D721Med (cell line): ENCODE data around the gene INPP5A.

Source experiments
- DNase-seq: peaks from one replicate; pipeline ENCODE4 v3.0.0; 2011; ENCODE audit warnings: low spot score; ENCODE audit not compliant: insufficient read length
- FAIRE-seq: peaks from 2 replicates; lab custom pipeline; 2011; peaks lifted over from hg19 to GRCh38; lab: Jason Lieb, UNC
- CTCF ChIP-seq: IDR thresholded peaks from 2 replicates; pipeline ENCODE4 v1.5.1; 2012; ENCODE audit warnings: mild to moderate bottlenecking, control low read depth; ENCODE audit not compliant: insufficient read depth; ENCODE audit errors: missing control alignments

Gene INPP5A

GRCh38 chr10:132651511-132652029 is 114.0 kb downstream of the INPP5A start:
- FAIRE-seq: no peak
- DNase-seq: no peak
- no peak for TF ChIP-seq CTCF

DNA sequence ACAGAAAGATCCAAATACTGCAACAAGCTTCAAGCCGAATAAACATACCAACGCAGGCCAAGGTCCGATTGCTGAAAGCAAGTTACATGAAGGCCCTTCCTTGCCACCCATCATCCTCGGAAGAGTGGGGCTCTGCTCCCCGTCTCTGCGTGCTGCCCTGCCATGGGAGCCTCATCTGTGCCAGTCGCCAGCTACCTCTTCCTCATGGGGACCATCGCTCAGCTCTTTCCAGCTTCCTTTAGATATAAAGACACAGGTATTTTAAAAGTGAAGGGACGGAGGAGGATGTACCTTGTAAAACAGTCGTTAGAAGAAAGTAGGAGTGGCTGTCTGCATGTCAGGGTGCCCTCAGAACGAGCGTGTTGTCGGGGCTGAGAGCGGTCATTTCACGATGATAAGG is 114.9 kb downstream of the INPP5A start:
- TF ChIP-seq CTCF: no peak
- FAIRE-seq (no peak), DNase-seq (no peak)

DNA sequence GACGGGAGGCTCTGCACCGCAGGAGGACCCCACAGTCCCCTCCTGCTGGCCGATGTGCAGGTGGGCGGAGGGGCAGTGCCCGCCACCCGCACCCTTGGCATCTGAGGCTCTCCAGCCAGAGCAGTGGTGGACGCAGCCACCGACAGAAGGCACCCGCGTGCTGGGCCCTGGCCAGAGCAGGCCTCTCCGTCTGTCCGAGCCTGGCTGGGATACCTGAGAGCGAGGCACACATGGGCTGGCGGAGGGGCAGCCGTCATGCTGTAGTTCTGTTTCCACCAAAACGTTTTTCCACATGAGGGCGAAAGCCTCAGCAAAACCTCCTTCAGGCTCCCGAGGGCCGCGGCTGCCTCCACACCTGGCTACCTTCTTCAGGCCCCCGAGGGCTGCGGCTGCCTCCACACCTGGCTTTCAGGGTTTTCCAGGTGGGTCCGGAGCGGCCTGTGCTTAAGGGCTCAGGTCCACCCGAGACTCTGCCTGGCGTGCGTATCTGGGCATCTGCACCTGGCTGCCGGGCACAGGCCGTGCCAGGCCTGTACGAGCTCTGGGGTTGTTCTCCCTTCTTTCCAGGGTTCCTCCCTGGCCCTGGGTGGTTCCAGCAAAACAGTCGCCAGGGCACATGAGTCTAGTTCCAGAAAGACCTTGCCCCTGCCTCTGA is 115.5 kb downstream of the INPP5A start:
- FAIRE-seq (no peak), DNase-seq (no peak)
- TF ChIP-seq CTCF: no peak

GRCh38 chr10:132653721-132654120 is 116.1 kb downstream of the INPP5A start:
- FAIRE-seq (no peak), DNase-seq (no peak)
- no peak for TF ChIP-seq CTCF

DNA sequence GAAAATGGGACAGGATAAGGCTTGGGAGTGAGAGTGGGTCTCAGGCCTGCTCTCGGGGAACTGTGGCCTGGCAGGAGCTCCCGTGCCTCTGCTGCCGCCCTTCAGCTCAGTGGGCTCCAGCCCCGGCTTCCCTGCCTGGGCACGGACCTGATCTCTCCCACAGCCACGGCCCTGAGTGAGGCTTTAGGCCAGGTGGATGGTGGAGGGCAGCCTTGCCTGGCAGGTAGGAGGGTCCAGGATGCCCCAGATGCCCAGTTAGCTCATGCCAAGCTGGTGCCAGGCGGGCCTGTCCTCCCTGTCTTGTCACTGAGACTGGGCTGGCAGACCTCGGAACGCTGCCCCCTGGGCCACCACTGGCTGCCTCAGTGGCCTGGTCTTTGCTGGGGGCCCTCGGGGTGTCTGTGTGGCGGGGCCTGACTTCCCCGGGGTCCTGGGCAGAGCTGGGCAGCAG is 116.6 kb downstream of the INPP5A start:
- FAIRE-seq (no peak), DNase-seq (no peak)
- no peak for TF ChIP-seq CTCF

DNA sequence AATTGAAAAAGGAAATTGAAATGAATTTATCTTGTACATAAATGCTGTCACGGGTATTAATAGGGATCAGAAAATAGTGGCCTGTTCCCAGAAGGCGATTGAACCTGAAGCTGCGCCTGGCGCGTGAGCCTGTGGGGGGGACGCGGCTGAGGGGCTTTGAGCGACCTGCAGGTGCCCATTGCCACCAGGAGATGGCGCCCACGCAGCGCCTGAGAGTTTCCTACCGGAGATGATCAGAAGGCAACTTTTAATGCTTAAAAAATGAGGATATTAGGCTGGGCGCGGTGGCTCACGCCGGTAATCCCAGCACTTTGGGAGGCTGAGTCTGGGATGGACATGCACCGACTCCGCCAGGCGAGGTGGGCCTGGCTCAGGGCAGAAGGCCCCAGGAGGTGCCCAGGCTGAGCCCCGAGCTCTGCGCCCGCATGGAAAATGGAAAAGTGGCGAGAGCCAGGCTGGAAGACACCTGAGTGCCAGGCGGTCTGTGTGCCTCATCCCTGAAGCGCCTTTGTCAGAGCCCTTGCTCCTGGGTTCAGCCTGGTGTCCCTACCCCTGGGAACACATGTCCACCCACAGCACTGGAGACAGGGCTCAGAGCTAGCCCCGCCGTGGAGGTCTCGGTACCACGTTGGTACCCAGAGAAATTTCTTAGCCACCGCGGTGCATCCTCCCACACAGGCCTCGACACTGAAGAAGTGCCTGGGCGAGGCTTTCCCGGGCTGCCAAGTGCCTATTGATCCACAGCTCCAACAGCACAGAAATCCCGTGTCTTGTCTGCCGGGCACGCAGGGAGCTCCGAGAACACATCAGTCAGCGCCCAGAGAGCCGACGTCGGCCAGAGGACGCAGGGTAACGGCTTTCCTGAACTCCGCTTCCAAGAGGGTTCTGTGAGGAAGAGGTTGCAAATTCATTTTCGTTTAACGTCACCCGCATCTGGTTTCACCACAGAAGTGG is 117.4 kb downstream of the INPP5A start:
- DNase-seq: peak; percentile 55
- no peak for FAIRE-seq
- TF ChIP-seq CTCF: peak; percentile 87
